ENCODE data around the gene C12orf42. TPM values are rescaled to one million over a fixed set of nuclear protein-coding genes. Genes with fewer than 3 reads are reported as not detected.

The C12orf42 gene
- under 1 TPM in 1 of 4 donors, not detected in 3; 0.38 TPM for total RNA-seq

GRCh38 chr12:103495469-103496456, at the start of gene C12orf42:
Gene C12orf42, minus strand, starts transcription at chr12:103495968. Its CDS starts 17,542 bp downstream, at chr12:103478426.
- no peak for TF ChIP-seq CTCF (IDR thresholded peaks at IDR 0.05; ENCODE audit: low read depth)

GRCh38 chr12:103542078-103542477, 46.3 kb upstream of the C12orf42 start:
- TF ChIP-seq CTCF (IDR thresholded peaks at IDR 0.05; ENCODE audit: low read depth) = no peak

- TF ChIP-seq CTCF (IDR thresholded peaks at IDR 0.05; ENCODE audit: low read depth) = no peak
These were observed 44.6 kb upstream of the C12orf42 start for GRCh38 chr12:103540319-103540718.

GRCh38 chr12:103538397-103538796, 42.6 kb upstream of the C12orf42 start:
- TF ChIP-seq CTCF (IDR thresholded peaks at IDR 0.05; ENCODE audit: low read depth) = no peak

- no peak for TF ChIP-seq CTCF (IDR thresholded peaks at IDR 0.05; ENCODE audit: low read depth)
These were observed 34.7 kb upstream of the C12orf42 start for GRCh38 chr12:103530307-103531066.

GRCh38 chr12:103529306-103529705, 33.5 kb upstream of the C12orf42 start:
- no peak for TF ChIP-seq CTCF (IDR thresholded peaks at IDR 0.05; ENCODE audit: low read depth)

Measured in subcutaneous adipose tissue (tissue), 4 donors.